ENCODE data around the gene ARF1. TPM values are rescaled to one million over a fixed set of nuclear protein-coding genes. Genes with fewer than 3 reads are reported as not detected.

ARF1 gene
- polyA plus RNA-seq, 4 donors, result 311 to 414 (median 343) TPM

DNA sequence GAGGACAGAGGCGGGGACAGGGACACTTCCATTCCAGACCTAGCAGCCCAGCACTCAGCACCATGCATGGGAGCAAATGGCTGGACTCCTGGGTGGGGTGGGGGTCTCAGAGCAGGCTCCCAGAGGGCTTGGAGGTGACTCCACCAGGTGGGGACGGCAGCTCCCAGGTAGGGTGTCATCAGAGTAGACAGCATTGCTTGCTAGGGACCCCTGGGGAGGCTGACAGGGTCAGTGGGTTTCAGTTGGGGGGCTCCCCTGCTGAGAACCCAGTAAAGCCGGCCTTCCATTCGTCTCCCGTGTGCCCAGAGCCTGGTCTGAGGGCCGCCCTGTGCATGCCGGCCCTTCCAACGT, 62.5 kb downstream of the ARF1 start:
- DNase-seq (ENCODE audit: low read depth in 4 of 4, low spot score in 2 of 4), result no peak

GRCh38 chr1:228145463-228146416, 63.2 kb downstream of the ARF1 start:
- DNase-seq (ENCODE audit: low read depth in 4 of 4, low spot score in 2 of 4), result no peak

DNA sequence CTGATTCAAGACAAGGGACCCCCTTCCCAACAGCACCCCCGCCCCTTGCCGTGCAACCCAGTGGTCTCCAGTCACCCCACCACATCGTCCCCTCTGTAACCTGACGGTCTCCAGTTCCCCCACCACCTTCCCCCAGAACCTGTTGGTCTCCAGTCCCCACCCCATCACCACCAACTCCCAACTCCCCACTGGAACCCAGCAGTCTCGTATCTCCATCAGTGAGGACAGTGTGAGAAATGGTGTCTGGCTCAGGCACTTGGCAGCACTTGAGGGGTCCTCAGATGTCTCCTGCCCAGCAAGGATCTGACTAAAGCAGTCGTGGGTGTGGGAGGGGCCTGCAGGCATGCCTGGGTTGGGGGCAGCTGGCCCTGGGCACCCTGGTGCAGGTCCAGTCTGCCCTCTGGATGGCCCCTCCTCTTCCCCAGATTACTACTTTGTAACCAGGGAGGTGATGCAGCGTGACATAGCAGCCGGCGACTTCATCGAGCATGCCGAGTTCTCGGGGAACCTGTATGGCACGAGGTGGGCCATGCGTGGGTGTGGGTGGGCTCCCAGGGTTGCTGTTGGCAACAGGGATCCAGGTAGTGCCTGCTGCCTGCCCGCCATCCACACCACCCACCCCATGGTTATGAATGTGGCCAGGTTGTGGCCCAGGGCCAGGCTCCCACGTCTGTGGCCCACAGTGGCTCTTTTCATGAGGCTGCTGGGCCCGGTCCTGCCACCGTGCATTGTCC, 64.1 kb downstream of the ARF1 start:
- no peak for DNase-seq (ENCODE audit: low read depth in 4 of 4, low spot score in 2 of 4)

DNA sequence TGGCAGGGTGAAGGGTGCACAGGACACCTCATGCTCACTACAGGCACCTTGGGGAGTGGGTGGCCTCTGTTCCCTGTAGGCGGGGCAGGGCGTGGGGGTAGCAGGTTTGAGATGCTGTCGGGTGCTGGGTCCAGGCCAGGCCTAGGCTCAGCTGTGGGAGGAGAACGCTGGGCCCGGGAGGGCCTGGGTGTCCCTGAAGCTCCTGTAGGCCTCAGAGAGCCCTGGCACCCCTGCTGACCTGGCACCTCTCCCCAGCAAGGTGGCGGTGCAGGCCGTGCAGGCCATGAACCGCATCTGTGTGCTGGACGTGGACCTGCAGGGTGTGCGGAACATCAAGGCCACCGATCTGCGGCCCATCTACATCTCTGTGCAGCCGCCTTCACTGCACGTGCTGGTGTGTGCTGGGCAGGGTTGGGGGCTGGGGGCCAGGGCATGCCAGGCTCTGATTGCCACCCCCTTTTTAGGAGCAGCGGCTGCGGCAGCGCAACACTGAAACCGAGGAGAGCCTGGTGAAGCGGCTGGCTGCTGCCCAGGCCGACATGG, 64.7 kb downstream of the ARF1 start:
- DNase-seq (ENCODE audit: low read depth in 4 of 4, low spot score in 2 of 4), result no peak

DNA sequence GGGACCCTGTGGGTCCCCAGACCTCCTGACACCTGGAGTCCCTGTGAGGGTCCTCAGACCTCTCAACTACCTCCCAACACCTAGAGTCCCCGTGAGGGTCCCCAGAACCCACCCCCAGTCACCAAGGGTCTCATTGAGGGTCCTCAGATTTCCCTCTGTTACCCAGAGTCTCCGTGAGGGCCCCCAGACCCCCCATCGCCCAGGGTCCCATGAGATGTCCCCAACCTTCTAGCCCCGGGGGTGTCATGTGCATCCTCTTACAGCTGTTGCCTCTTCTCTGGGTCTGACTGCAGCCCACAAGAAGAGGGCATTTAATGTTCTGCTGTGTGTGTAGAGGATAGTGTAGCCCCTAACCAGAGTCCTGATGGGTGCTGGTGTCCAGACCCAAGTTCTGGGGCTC, 65.3 kb downstream of the ARF1 start:
- no peak for DNase-seq (ENCODE audit: low read depth in 4 of 4, low spot score in 2 of 4)

GRCh38 chr1:228148196-228148861, 65.8 kb downstream of the ARF1 start:
- no peak for DNase-seq (ENCODE audit: low read depth in 4 of 4, low spot score in 2 of 4)

Other genes with a start within 250 kb of the ARF1 start
- gene WNT9A, start 134.8 kb upstream of the ARF1 start, polyA plus RNA-seq (ENCODE audit: insufficient read length in 4 of 4), result 1 to 10 TPM; 1.3 to 1.8 (median 1.6) TPM
- gene WNT3A, start 75.7 kb upstream of the ARF1 start, polyA plus RNA-seq (ENCODE audit: insufficient read length in 4 of 4), result under 1 TPM; 0.12 to 0.36 (median 0.22) TPM
- 10 to 100 TPM; 13.1 to 26.9 (median 24.2) TPM for gene C1orf35, start 20.6 kb downstream of the ARF1 start, polyA plus RNA-seq (ENCODE audit: insufficient read length in 4 of 4)
- 10 to 100 TPM; 37.4 to 60.9 (median 49.0) TPM for gene MRPL55, start 26.6 kb downstream of the ARF1 start, polyA plus RNA-seq (ENCODE audit: insufficient read length in 4 of 4)
- gene GUK1, start 57.6 kb downstream of the ARF1 start, polyA plus RNA-seq (ENCODE audit: insufficient read length in 4 of 4), result 100 to 1,000 TPM; 107 to 169 (median 142) TPM
- 1 to 10 TPM in 1 of 4 donors, under 1 TPM in 3; 0.56 to 1.2 (median 0.78) TPM for gene GJC2, start 67.2 kb downstream of the ARF1 start, polyA plus RNA-seq (ENCODE audit: insufficient read length in 4 of 4)
- gene IBA57, start 83.1 kb downstream of the ARF1 start, polyA plus RNA-seq (ENCODE audit: insufficient read length in 4 of 4), result 1 to 10 TPM; 4.1 to 6.6 (median 5.8) TPM
- gene OBSCN, start 125.3 kb downstream of the ARF1 start, polyA plus RNA-seq (ENCODE audit: insufficient read length in 4 of 4), result 10 to 100 TPM; 16.5 to 49.7 (median 34.5) TPM

All from left renal cortex interstitium (tissue), 4 donors.